GM18858 (cell line): ENCODE measurements around the gene KDSR.
A peak's percentile ranks its signal among the peaks of the same experiment; 100 is the strongest.
"Not testable (repeated sequence)": the region's sequence is repeated elsewhere in the genome, so short reads cannot be mapped to it uniquely, and the experiment has no call there.

Experiments
- ATAC-seq: cut with Tn5 transposase; IDR thresholded peaks from one replicate; pipeline ENCODE4 v1.9.1; 2021; ENCODE audit not compliant: unreplicated experiment

KDSR gene

GRCh38 chr18:63366213-63367052 lies 573 bp downstream of the KDSR start:
- ATAC-seq, result no peak

- no peak for ATAC-seq
These were observed 1.2 kb downstream of the KDSR start for GRCh38 chr18:63365876-63366212.

- ATAC-seq, result no peak
These were observed 3.1 kb downstream of the KDSR start for GRCh38 chr18:63363951-63364350.

GRCh38 chr18:63363420-63363819 lies 3.6 kb downstream of the KDSR start:
- not testable (repeated sequence) for ATAC-seq

- no peak for ATAC-seq
These were observed 10.6 kb downstream of the KDSR start for GRCh38 chr18:63356272-63356896.

DNA sequence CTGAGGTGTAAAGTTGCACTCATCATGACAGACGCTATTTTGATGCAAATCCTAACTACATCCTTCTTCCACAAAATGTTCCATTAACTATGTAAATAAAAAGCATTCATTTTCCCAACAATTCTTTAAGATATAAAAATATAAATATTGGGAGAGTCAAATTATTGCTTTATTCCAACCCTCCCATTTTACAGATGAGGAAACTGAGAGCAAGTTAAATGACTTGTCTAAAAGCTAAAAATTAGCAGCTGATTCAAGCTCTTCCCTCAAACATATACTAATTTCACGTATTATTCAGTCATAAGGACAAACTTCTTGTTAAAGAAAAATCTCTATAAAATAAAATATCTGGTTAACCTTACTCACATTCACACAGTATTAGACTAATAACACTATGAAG lies 16.8 kb downstream of the KDSR start:
- no peak for ATAC-seq

DNA sequence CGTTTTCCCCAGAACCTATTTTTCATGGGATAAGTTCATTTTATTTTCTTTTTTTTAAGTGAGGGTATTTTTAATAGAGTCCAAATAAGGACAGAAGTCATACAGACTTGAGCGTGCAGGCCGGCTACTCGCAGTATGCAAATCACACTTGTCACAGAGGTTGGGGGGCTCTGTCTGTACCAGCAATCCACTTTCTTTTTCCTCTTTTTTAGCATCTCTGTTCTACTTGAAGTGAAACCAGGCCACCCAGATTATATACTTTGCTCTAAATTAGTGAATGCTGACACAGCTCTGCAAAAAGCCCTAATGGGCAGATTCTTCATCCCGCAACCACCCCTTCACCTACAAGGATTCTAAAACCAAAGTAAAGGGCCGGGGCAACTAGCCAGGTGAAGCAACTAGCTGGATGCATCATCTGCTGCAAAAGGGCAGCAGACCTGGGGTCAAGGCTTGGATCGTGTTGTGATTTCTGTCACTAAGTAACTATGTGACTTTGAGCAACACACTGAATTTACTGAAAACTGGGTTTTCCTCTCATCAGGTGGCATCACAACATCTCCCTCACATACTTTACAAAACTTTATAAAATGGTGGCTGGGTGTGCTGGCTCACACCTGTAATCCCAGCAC lies 18.4 kb downstream of the KDSR start:
- ATAC-seq, result peak; percentile 54

DNA sequence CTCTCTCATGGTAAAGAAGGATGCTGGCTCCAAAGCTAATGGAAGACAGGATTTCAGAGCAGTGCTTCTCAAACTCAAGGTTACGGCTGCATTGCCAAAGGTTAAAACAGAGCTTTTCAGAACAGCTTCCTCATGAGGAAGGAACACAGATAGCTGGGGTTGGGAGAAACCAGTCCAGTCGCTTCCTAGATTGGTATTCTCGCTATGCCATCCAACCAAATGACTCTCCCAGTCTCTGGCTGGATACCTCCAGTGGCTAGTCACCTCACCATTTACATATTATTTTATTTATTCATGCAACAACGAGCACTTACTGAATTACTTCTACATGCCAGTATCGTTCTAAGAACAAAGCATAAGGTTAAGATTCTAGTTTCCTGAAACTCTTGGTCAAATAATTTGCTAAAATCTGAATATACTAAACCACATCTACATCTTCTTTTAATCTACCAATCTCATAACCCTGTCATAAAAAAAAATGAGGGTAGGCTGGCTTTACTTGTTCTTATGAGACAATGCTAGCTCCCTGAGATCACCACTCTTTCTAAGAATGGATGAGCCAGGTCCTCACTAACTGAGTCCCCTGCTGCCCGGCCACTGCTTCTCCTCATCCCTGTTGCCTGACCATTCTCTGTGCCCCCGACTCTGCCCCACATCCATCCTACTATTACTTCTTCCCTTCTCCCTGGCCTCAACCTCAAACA lies 20.4 kb downstream of the KDSR start:
- no peak for ATAC-seq

DNA sequence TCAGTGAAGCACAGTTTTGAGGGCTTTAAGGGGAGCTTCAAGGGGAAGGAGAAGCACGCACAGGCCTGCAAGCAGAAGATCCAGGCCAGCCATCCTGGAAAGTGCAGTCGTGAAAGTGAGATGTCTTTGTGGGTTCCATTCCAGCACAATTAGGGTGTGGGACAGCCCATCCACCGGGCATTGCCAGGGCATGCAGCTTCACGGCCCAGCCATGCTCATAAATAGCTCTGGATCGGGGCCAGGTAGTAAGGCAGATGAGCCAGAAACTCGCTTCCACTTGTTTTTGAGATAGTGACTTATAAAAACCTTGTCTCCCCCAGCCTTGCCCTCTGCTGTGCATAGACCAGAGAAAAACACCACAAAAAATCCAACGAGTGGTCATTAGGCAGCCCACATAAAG lies 21.0 kb downstream of the KDSR start:
- no peak for ATAC-seq

DNA sequence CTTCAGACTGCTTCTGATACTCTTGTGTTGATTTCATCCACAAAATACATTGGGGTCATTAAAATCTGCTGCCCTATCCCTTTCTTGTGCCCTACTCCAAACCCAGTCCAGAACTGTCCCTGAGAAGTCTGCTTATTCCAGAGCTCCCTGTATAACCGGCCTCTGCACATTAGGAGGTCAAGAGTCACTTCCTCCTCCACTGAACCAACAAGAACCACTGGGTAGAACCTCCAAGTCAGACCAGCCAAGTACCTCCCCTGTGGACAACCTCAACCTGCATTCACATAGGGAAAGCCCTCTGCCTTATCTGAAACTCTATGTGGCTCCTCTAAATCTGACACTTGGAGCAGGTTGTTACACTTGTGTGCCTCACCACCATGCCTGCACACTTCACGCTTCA lies 22.1 kb downstream of the KDSR start:
- no peak for ATAC-seq

- no peak for ATAC-seq
These were observed 22.7 kb downstream of the KDSR start for GRCh38 chr18:63344263-63344662.

DNA sequence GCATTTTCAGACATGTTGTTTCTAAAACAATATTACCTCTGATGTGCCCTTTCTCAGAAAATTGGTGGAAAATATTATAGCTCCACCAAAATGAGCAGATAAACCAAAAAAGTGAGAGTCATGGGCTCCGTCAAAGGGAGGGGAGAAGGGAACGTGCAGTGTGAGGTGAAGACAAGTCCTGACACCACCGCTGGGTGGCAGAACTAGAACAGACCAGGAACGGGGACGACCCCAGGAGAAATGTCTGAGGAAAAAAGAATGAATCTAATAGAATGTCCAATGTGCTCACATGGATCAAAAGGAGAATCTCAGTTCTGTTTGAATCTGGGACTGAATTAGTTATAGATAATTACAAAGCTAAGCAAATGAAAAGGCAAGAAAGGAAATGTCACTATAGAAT lies 24.8 kb downstream of the KDSR start:
- no peak for ATAC-seq

GRCh38 chr18:63339920-63340484 lies 27.0 kb downstream of the KDSR start:
- no peak for ATAC-seq

- ATAC-seq, result no peak
These were observed 30.5 kb downstream of the KDSR start for GRCh38 chr18:63336366-63337099.

DNA sequence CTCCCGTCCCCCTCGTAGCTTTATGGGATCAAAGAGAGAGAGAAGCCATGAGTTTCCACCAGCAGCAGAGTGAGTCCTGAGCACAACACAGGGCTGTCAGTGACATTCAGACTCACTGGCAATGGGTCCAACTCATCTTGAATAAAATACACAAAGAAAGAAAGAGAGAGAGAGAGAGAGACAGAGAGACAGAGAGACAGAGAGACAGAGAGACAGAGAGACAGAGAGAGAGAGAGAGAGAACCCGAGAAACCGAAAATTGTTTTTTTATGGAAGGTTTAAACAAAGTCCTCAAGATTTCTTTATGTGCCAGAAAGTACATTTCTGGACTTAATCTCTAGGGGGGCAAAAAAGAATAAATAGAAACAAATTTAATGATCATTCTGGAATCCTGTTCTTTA lies 35.9 kb downstream of the KDSR start:
- ATAC-seq, result no peak

- ATAC-seq, result no peak
These were observed 37.4 kb downstream of the KDSR start for GRCh38 chr18:63329431-63330145.

DNA sequence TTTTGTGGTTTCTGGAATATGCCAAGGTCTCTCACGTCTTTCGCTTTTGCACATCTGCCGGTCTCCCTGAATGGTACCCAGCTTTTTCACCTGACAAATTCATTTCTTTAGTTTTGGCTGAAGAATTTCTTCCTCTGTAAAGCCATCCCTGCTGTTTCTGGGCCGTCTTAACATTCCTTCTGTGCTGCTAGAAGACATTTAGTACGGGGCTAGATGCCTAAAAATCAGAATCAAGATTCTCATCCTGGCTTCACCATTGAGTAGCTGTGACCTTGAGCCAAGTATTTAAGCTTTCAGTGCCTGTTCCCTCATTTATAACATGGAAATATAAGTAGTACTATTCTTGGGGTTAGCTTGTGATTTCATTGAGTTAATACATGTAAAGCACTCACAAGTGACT lies 41.0 kb downstream of the KDSR start:
- no peak for ATAC-seq

- no peak for ATAC-seq
These were observed 41.8 kb downstream of the KDSR start for GRCh38 chr18:63325086-63325686.

- ATAC-seq, result no peak
These were observed 43.9 kb downstream of the KDSR start for GRCh38 chr18:63322908-63323634.
